Prostate gland (tissue), 2 donors: Measurements from ENCODE around the gene HOXD9. TPM values are rescaled to one million over a fixed set of nuclear protein-coding genes. Genes with fewer than 3 reads are reported as not detected.

ENCODE experiments used
- DNase-seq: peaks from one replicate; pipeline ENCODE4 v3.0.0-alpha.2; 2019; ENCODE audit warnings: low spot score
- H3K27ac ChIP-seq, 2 donors: fragments of 200-600 bp; sonication (generic); 2 replicates each; pipeline ENCODE4 v1.5.1; 2017 to 2019
- H3K27me3 ChIP-seq: fragments of 200-600 bp; sonication (generic); replicated peaks from 2 replicates; pipeline ENCODE4 v1.5.1; 2019; ENCODE audit not compliant: insufficient read depth
- H3K36me3 ChIP-seq, 2 donors: fragments of 200-600 bp; sonication (generic); 1 replicate in 1 of 2; 2 replicates in 1 of 2; pipeline versions ENCODE4 v1.5.1 to v1.8.1; 2017 to 2019
- H3K4me1 ChIP-seq: fragments of 200-600 bp; sonication (generic); replicated peaks from 2 replicates; pipeline ENCODE4 v1.5.1; 2019
- H3K4me3 ChIP-seq, 2 donors: fragments of 200-600 bp; sonication (generic); 2 replicates each; pipeline ENCODE4 v1.5.1; 2017 to 2019
- H3K9me3 ChIP-seq: fragments of 200-600 bp; sonication (generic); 2 replicates; pipeline ENCODE4 v1.5.1; 2017
- CTCF ChIP-seq, 4 experiments: fragments of 200-600 bp in 2 of 4; fragments of 450-650 bp in 2 of 4; sonication (generic) in 2 of 4; IDR thresholded peaks; 1 replicate in 3 of 4; 2 replicates in 1 of 4; pipeline ENCODE4 v1.5.1; 2016 to 2019; ENCODE audit warnings: antibody characterized with exemption in 4 of 4, mild to moderate bottlenecking in 2 of 4, moderate library complexity in 2 of 4
- POLR2A ChIP-seq: fragments of 450-650 bp; IDR thresholded peaks from one replicate; pipeline ENCODE4 v1.6.1; 2016; ENCODE audit warnings: antibody characterized with exemption, mild to moderate bottlenecking
- POLR2AphosphoS5 ChIP-seq: sonication (generic); formaldehyde crosslinking; IDR thresholded peaks from one replicate; pipeline ENCODE4 v1.6.1; 2017; ENCODE audit warnings: antibody characterized with exemption
- WGBS: methylation state at CpG from one replicate; pipeline ENCODE4 v1.1.5; 2018; 5-methylcytosine and 5-hydroxymethylcytosine counted together
- intact Hi-C: fragments of 100-400 bp; cut with DNase I; formaldehyde crosslinking; loops from one replicate; pipeline ENCODE4 v1.14.2; 2022
- total RNA-seq, 2 donors: library from RNA; depleted of rRNA; stranded (reverse); fragments of >200 nt; gene quantifications; one replicate each; pipeline ENCODE4 v1.1.0, GENCODE V29; 2016

HOXD9 gene
- total RNA-seq, 2 donors from 2014 or later: 5.9 to 29.1 TPM

GRCh38 chr2:176085120-176085788, 37.3 kb upstream of the HOXD9 start:
- Histone ChIP-seq H3K4me1 (no peaks in the 10 kb centered on the region), H3K27ac (peak overlapping the region; percentile 77 to 82), H3K36me3 (no peaks in the 10 kb centered on the region), H3K4me3 (peak overlapping the region; percentile 26 to 33), H3K9me3 (no peaks in the 10 kb centered on the region), H3K27me3 (peaks cover 27% of the 10 kb centered on the region)
- 3% methylated on average over 40 of the region's 40 CpGs for WGBS
- intact Hi-C loops: loop anchor here (5.0 kb wide), 2 partner anchors 718 to 833 kb away; no protein-coding TSS in a partner anchor
- no peak for DNase-seq
- no peak for TF ChIP-seq CTCF (IDR thresholded peaks at IDR 0.05)

DNA sequence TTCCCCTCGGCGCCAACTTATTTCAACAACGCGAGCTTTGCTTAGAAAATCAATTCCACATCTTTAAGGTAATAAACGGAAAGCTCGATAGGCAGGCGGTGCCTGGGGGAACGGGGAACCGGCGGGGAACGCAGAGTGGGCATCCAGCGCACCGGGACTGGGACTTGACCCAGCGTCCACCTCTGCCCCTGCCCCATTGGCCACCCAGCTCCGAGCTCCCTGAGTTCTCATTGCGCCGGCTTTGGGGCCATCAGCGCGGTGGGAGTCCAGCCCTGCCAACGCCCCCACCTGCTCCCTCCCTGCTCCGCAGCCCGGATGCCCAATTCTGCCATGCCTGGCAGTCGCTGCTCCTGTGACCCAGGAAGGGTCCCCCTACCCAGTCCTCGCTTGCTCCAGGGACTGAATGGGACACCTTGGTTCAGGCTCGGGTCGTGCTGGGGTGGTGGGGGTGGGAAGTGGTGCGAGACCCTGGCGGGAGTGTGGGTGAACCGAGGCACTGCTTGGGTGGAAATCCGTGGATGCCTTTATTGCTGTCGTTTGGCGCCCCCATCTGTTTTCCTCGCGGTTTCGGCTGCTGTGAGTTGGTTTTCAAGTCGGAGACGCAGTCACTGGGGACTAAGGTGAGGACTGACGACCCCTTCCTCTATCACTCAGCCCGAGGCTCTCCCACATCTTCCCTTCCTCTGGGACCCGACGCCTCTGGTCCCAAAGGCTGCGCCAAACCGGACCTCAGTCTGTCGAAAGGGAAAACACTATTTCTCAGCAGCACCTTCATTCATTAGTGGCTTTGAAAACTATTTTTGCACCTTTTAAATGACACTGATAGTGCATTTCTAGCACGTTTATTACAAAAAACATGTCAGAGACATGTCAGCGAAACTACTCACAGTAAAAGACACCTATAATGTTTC, 36.4 kb upstream of the HOXD9 start:
- WGBS: 5% methylated on average over 40 of the region's 46 CpGs
- Histone ChIP-seq H3K36me3 (no peaks in the 10 kb centered on the region), H3K4me3 (peak overlapping the region; percentile 26 to 33), H3K27me3 (peaks cover 27% of the 10 kb centered on the region), H3K9me3 (no peaks in the 10 kb centered on the region), H3K4me1 (no peaks in the 10 kb centered on the region), H3K27ac (peak overlapping the region; percentile 77 to 82)
- intact Hi-C loops: loop anchor here (2.0 to 5.0 kb wide), 3 partner anchors 395 to 834 kb away; no protein-coding TSS in a partner anchor
- TF ChIP-seq POLR2AphosphoS5: peak; percentile 20
- peak; percentile 19 to 57 (median 44) for TF ChIP-seq CTCF (IDR thresholded peaks at IDR 0.05)
- TF ChIP-seq POLR2A: no peak
- no peak for DNase-seq

DNA sequence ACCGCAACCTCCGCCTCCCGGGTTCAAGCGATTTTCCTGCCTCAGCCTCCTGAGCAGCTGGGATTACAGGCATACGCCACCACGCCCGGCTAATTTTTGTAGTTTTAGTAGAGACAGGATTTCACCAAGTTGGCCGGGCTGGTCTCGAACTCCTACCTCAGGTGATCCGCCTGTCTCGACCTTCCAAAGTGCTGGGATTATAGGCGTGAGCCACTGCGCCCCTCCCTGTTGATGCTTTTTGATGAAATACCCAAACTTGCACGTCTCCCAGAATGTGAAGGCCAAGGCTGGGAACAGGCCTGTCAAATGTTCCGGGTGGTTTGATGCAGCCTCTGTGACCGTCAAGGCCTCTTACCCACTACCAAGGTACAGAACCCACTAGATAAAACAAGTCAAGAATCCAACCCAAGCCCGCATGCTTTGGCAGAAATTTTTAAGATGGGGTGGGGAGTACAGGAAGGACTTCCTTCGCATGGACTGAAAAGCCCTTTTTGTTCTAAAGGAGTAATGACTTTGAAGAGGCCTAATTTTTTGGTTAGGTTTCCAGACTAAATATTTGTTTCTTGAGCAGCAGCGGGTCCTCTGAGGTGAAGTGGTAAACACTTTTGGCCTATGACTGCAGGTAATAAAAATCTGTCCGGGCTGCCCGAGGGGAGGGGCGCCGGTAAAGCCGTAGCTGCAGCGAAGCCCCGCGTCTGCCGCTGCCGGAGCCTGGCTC, 35.0 kb upstream of the HOXD9 start:
- intact Hi-C loops: loop anchor here (2.0 to 5.0 kb wide), 3 partner anchors 397 to 835 kb away; no protein-coding TSS in a partner anchor
- peak overlapping the region; percentile 10 to 21 for H3K4me3 ChIP-seq
- DNase-seq: no peak

More for the DNA sequence above, 35.0 kb upstream of the HOXD9 start:
- H3K9me3 ChIP-seq: no peaks in the 10 kb centered on the region
- TF ChIP-seq POLR2A: no peak
- TF ChIP-seq CTCF (IDR thresholded peaks at IDR 0.05): no peak
- TF ChIP-seq POLR2AphosphoS5: no peak
- peaks cover 23% of the 10 kb centered on the region for H3K27me3 ChIP-seq
- H3K27ac ChIP-seq: peak overlapping the region; percentile 67 to 70
- no peaks in the 10 kb centered on the region for H3K4me1 ChIP-seq
- no peaks in the 10 kb centered on the region for H3K36me3 ChIP-seq
- 56% methylated on average over 29 of the region's 29 CpGs for WGBS
